Measurements from ENCODE around the gene ATF7IP2.
"Not testable (repeated sequence)": the region's sequence is repeated elsewhere in the genome, so short reads cannot be mapped to it uniquely, and the experiment has no call there.

The ATF7IP2 gene

GRCh38 chr16:10376229-10376628 is 9.6 kb upstream of the ATF7IP2 start:
- no peak for DNase-seq (ENCODE audit: low read depth, low spot score)

GRCh38 chr16:10383626-10384025 is 2.2 kb upstream of the ATF7IP2 start:
- no peak for DNase-seq (ENCODE audit: low read depth, low spot score)

- no peak for DNase-seq (ENCODE audit: low read depth, low spot score)
Measured at GRCh38 chr16:10386517-10387100, 748 bp downstream of the ATF7IP2 start.

GRCh38 chr16:10387188-10387617 is 1.3 kb downstream of the ATF7IP2 start:
- DNase-seq (ENCODE audit: low read depth, low spot score), result no peak

GRCh38 chr16:10388988-10389387 is 3.1 kb downstream of the ATF7IP2 start:
- DNase-seq (ENCODE audit: low read depth, low spot score), result no peak

GRCh38 chr16:10390330-10390729 is 4.5 kb downstream of the ATF7IP2 start:
- DNase-seq (ENCODE audit: low read depth, low spot score), result no peak

GRCh38 chr16:10390867-10391266 is 5.0 kb downstream of the ATF7IP2 start:
- DNase-seq (ENCODE audit: low read depth, low spot score), result no peak

- DNase-seq (ENCODE audit: low read depth, low spot score), result no peak
Measured at GRCh38 chr16:10391339-10391738, 5.5 kb downstream of the ATF7IP2 start.

GRCh38 chr16:10402975-10403374 is 17.1 kb downstream of the ATF7IP2 start:
- DNase-seq (ENCODE audit: low read depth, low spot score), result no peak

- no peak for DNase-seq (ENCODE audit: low read depth, low spot score)
Measured at GRCh38 chr16:10405386-10405939, 19.6 kb downstream of the ATF7IP2 start.

GRCh38 chr16:10408824-10409381 is 23.0 kb downstream of the ATF7IP2 start:
- no peak for DNase-seq (ENCODE audit: low read depth, low spot score)

- not testable (repeated sequence) for DNase-seq (ENCODE audit: low read depth, low spot score)
Measured at GRCh38 chr16:10409713-10410112, 23.9 kb downstream of the ATF7IP2 start.

- DNase-seq (ENCODE audit: low read depth, low spot score), result no peak
Measured at GRCh38 chr16:10410469-10410868, 24.6 kb downstream of the ATF7IP2 start.

- DNase-seq (ENCODE audit: low read depth, low spot score), result no peak
Measured at GRCh38 chr16:10412935-10413601, 27.2 kb downstream of the ATF7IP2 start.

- DNase-seq (ENCODE audit: low read depth, low spot score), result not testable (repeated sequence)
Measured at GRCh38 chr16:10418204-10418603, 32.3 kb downstream of the ATF7IP2 start.

- no peak for DNase-seq (ENCODE audit: low read depth, low spot score)
Measured at GRCh38 chr16:10419701-10420100, 33.8 kb downstream of the ATF7IP2 start.

- no peak for DNase-seq (ENCODE audit: low read depth, low spot score)
Measured at GRCh38 chr16:10421596-10421995, 35.7 kb downstream of the ATF7IP2 start.

GRCh38 chr16:10428433-10429168 is 42.7 kb downstream of the ATF7IP2 start:
- DNase-seq (ENCODE audit: low read depth, low spot score), result no peak

GRCh38 chr16:10429299-10429969 is 43.6 kb downstream of the ATF7IP2 start:
- not testable (repeated sequence) for DNase-seq (ENCODE audit: low read depth, low spot score)

GRCh38 chr16:10441726-10442125 is 55.9 kb downstream of the ATF7IP2 start:
- DNase-seq (ENCODE audit: low read depth, low spot score), result no peak

GRCh38 chr16:10447289-10447688 is 61.4 kb downstream of the ATF7IP2 start:
- no peak for DNase-seq (ENCODE audit: low read depth, low spot score)
